Mesenchymal stem cell (in vitro differentiated cells and primary cell): ENCODE results near the gene AKIRIN2. TPM values are rescaled to one million over a fixed set of nuclear protein-coding genes. Genes with fewer than 3 reads are reported as not detected.

ENCODE experiments used
- DNase-seq: peaks from one replicate; pipeline ENCODE4 v3.0.0-alpha.2; 2013
- H2AFZ ChIP-seq: one replicate; pipeline ENCODE4 v1.6.1; 2013; ENCODE audit warnings: low read depth, mild to moderate bottlenecking, control low read depth, inconsistent platforms, low read length, moderate library complexity
- H2AK5ac ChIP-seq: 2 replicates; pipeline ENCODE4 v1.6.1; 2013; ENCODE audit warnings: low read length, moderate library complexity, mild to moderate bottlenecking, inconsistent platforms; ENCODE audit not compliant: severe bottlenecking
- H2BK120ac ChIP-seq: one replicate; pipeline ENCODE4 v1.6.1; 2013; ENCODE audit warnings: low read depth, mild to moderate bottlenecking, inconsistent platforms, low read length, moderate library complexity
- H2BK12ac ChIP-seq, 2 experiments: one replicate each; pipeline ENCODE4 v1.6.1; 2013; ENCODE audit warnings: inconsistent platforms in 2 of 2, low read length in 2 of 2, mild to moderate bottlenecking in 2 of 2, moderate library complexity in 2 of 2, control low read depth in 1 of 2
- H2BK15ac ChIP-seq: one replicate; pipeline ENCODE4 v1.6.1; 2013; ENCODE audit warnings: mild to moderate bottlenecking, low read depth, inconsistent platforms; ENCODE audit not compliant: poor library complexity, severe bottlenecking
- H2BK5ac ChIP-seq: 2 replicates; pipeline ENCODE4 v1.6.1; 2013; ENCODE audit warnings: low read depth, mild to moderate bottlenecking, low read length, control low read depth, inconsistent platforms; ENCODE audit not compliant: poor library complexity, severe bottlenecking
- H3K14ac ChIP-seq, 2 experiments: one replicate each; pipeline ENCODE4 v1.6.1; 2013; ENCODE audit warnings: inconsistent platforms in 2 of 2, low read length in 2 of 2, control low read depth in 1 of 2, mild to moderate bottlenecking in 1 of 2, moderate library complexity in 1 of 2
- H3K18ac ChIP-seq, 2 experiments: one replicate each; pipeline ENCODE4 v1.6.1; 2013; ENCODE audit warnings: inconsistent platforms in 2 of 2, low read length in 2 of 2, control low read depth in 1 of 2, low read depth in 1 of 2, mild to moderate bottlenecking in 1 of 2
- H3K23ac ChIP-seq, 2 experiments: one replicate each; pipeline ENCODE4 v1.6.1; 2013; ENCODE audit warnings: inconsistent platforms in 2 of 2, low read length in 2 of 2, mild to moderate bottlenecking in 2 of 2, moderate library complexity in 2 of 2, control low read depth in 1 of 2
- H3K27ac ChIP-seq: 2 replicates; pipeline ENCODE4 v1.5.1; 2013; ENCODE audit warnings: mild to moderate bottlenecking, moderate library complexity, low read length, control low read depth, inconsistent platforms; ENCODE audit not compliant: poor library complexity, severe bottlenecking
- H3K27me3 ChIP-seq, 2 experiments: 2 replicates each; pipeline versions ENCODE4 v1.6.1 to v1.7.0; 2013; ENCODE audit warnings: low read length in 2 of 2, mild to moderate bottlenecking in 2 of 2, moderate library complexity in 2 of 2, control low read depth in 1 of 2, inconsistent platforms in 1 of 2; ENCODE audit not compliant: control insufficient read depth in 1 of 2, insufficient read depth in 1 of 2
- H3K36me3 ChIP-seq, 2 experiments: 2 replicates each; pipeline versions ENCODE4 v1.6.1 to v1.7.0; 2013; ENCODE audit warnings: low read length in 2 of 2, control low read depth in 1 of 2, inconsistent platforms in 1 of 2, low read depth in 1 of 2, mild to moderate bottlenecking in 1 of 2; ENCODE audit not compliant: insufficient read depth in 2 of 2, control insufficient read depth in 1 of 2
- H3K4ac ChIP-seq, 2 experiments: one replicate each; pipeline ENCODE4 v1.6.1; 2013; ENCODE audit warnings: inconsistent platforms in 2 of 2, low read length in 2 of 2, mild to moderate bottlenecking in 2 of 2, moderate library complexity in 2 of 2, control low read depth in 1 of 2, low read depth in 1 of 2
- H3K4me1 ChIP-seq: 2 replicates; pipeline ENCODE4 v1.6.1; 2013; ENCODE audit warnings: low read depth, low read length, control low read depth; ENCODE audit not compliant: control insufficient read depth, insufficient read depth
- H3K4me2 ChIP-seq: 2 replicates; pipeline ENCODE4 v1.6.1; 2013; ENCODE audit warnings: low read length, mild to moderate bottlenecking, inconsistent platforms; ENCODE audit not compliant: poor library complexity, severe bottlenecking
- H3K4me3 ChIP-seq, 2 experiments: 2 replicates each; pipeline versions ENCODE4 v1.5.1 to v1.7.0; 2013; ENCODE audit warnings: low read length in 2 of 2, mild to moderate bottlenecking in 2 of 2, control low read depth in 1 of 2, low read depth in 1 of 2; ENCODE audit not compliant: insufficient read depth in 1 of 2
- H3K79me1 ChIP-seq: replicated peaks from 2 replicates; pipeline ENCODE4 v1.6.1; 2013; ENCODE audit warnings: mild to moderate bottlenecking, control low read depth, low read length, inconsistent platforms; ENCODE audit not compliant: poor library complexity, severe bottlenecking
- H3K9ac ChIP-seq: 2 replicates; pipeline ENCODE4 v1.7.0; 2013; ENCODE audit warnings: mild to moderate bottlenecking, low read length, moderate library complexity
- H3K9me3 ChIP-seq: 2 replicates; pipeline ENCODE4 v1.7.0; 2013; ENCODE audit warnings: mild to moderate bottlenecking, low read length; ENCODE audit not compliant: control insufficient read depth
- H4K8ac ChIP-seq: one replicate; pipeline ENCODE4 v1.6.1; 2013; ENCODE audit warnings: inconsistent platforms, mild to moderate bottlenecking, low read length, moderate library complexity
- H4K91ac ChIP-seq: one replicate; pipeline ENCODE4 v1.6.1; 2013; ENCODE audit warnings: mild to moderate bottlenecking, low read length, inconsistent platforms
- WGBS: methylation state at CpG from one replicate; pipeline ENCODE4 v1.1.7; 2013; ENCODE audit warnings: mixed read lengths; 5-methylcytosine and 5-hydroxymethylcytosine counted together
- small RNA-seq: library from polyadenylated mRNA; stranded (forward); fragments of <200 nt; extraction: miRNeasy Mini kit (QIAGEN cat#:217004); gene quantifications from one replicate; pipeline ENCODE3, GENCODE V24; 2013; ENCODE audit warnings: low read depth

Gene AKIRIN2

GRCh38 chr6:87630746-87631145 is 71.3 kb downstream of the AKIRIN2 start:
- Histone ChIP-seq H3K14ac (no peak overlapping the region), H2BK5ac (no peak overlapping the region), H3K4me2 (no peak overlapping the region), H3K27me3 (no peaks in the 10 kb centered on the region), H3K4ac (no peak overlapping the region), H4K8ac (no peak overlapping the region), H2BK12ac (no peak overlapping the region), H3K9me3 (no peaks in the 10 kb centered on the region), H4K91ac (no peak overlapping the region), H3K27ac (no peak overlapping the region), H3K23ac (no peak overlapping the region), H3K36me3 (peaks cover 2 to 36% of the 10 kb centered on the region in 2 experiments), H3K18ac (no peak overlapping the region), H3K79me1 (peaks cover 2% of the 10 kb centered on the region), H3K4me3 (no peak overlapping the region), H3K9ac (no peak overlapping the region), H2BK15ac (no peak overlapping the region), H2AK5ac (no peak overlapping the region), H3K4me1 (no peaks in the 10 kb centered on the region), H2AFZ (no peak overlapping the region), H2BK120ac (no peak overlapping the region)
- WGBS: no CpG with 5 or more reads among the region's 1 CpG
- DNase-seq: no peak

- H2AK5ac ChIP-seq: no peak overlapping the region
- H3K9me3 ChIP-seq: no peaks in the 10 kb centered on the region
- H3K4ac ChIP-seq: no peak overlapping the region
- no peak overlapping the region for H3K4me3 ChIP-seq
- no peak for DNase-seq
- no peaks in the 10 kb centered on the region for H3K4me1 ChIP-seq
- no peak overlapping the region for H4K91ac ChIP-seq
- H3K14ac ChIP-seq: no peak overlapping the region
- no peak overlapping the region for H2BK5ac ChIP-seq
- no peak overlapping the region for H4K8ac ChIP-seq
- H3K27ac ChIP-seq: no peak overlapping the region
- no peak overlapping the region for H3K18ac ChIP-seq
- no peak overlapping the region for H2AFZ ChIP-seq
- no peak overlapping the region for H2BK120ac ChIP-seq
- peaks cover 0 to 31% of the 10 kb centered on the region in 2 experiments for H3K36me3 ChIP-seq
- H2BK15ac ChIP-seq: no peak overlapping the region
- no peaks in the 10 kb centered on the region for H3K79me1 ChIP-seq
- no peak overlapping the region for H3K23ac ChIP-seq
- peak overlapping the region; percentile 20 for H3K9ac ChIP-seq
- no peaks in the 10 kb centered on the region for H3K27me3 ChIP-seq
- H3K4me2 ChIP-seq: no peak overlapping the region
- no peak overlapping the region for H2BK12ac ChIP-seq
These were observed 73.2 kb downstream of the AKIRIN2 start for GRCh38 chr6:87628881-87629280.

- Histone ChIP-seq H3K4me2 (no peak overlapping the region), H2BK5ac (no peak overlapping the region), H4K8ac (no peak overlapping the region), H2BK120ac (no peak overlapping the region), H3K4ac (no peak overlapping the region), H3K9me3 (no peaks in the 10 kb centered on the region), H3K9ac (no peak overlapping the region), H2BK12ac (no peak overlapping the region), H3K27me3 (no peaks in the 10 kb centered on the region), H3K14ac (no peak overlapping the region), H2AFZ (no peak overlapping the region), H3K27ac (no peak overlapping the region), H3K18ac (no peak overlapping the region), H3K79me1 (no peaks in the 10 kb centered on the region), H2BK15ac (no peak overlapping the region), H2AK5ac (no peak overlapping the region), H3K4me1 (no peaks in the 10 kb centered on the region), H3K23ac (no peak overlapping the region), H3K4me3 (no peak overlapping the region), H4K91ac (no peak overlapping the region), H3K36me3 (peaks cover 0 to 30% of the 10 kb centered on the region in 2 experiments)
- no peak for DNase-seq
- 100% methylated on average over 1 of the region's 2 CpGs for WGBS
These were observed 73.6 kb downstream of the AKIRIN2 start for GRCh38 chr6:87628424-87628823.

Small RNA genes lying within 50 kb of the gene (small RNA-seq; reads per million reads assigned to genes)
- gene RF01210: not detected
